Measurements from ENCODE around the gene GPS1. TPM values are rescaled to one million over a fixed set of nuclear protein-coding genes. Genes with fewer than 3 reads are reported as not detected.

GPS1 gene
- total and polyA plus RNA-seq, 2 experiments from 2014 or later, result 136 to 242 TPM

- H4K20me1 ChIP-seq (replicated peaks; ENCODE audit: insufficient read depth), result peaks cover 29% of the 10 kb centered on the region
- peaks cover 39% of the 10 kb centered on the region; the same call in 2 of the 3 replicates for H3K36me3 Mint-ChIP-seq (ENCODE audit: low read depth)
Measured at GRCh38 chr17:82095777-82096708, 44.3 kb downstream of the GPS1 start.

More at GRCh38 chr17:82095777-82096708, 44.3 kb downstream of the GPS1 start:
- Histone ChIP-seq H3K9me2 (ENCODE audit: insufficient read depth) (no peaks in the 10 kb centered on the region), H3K27ac (ENCODE audit: low read depth) (peak overlapping the region; percentile 59; the same call in 1 of the 2 replicates), H3F3A (replicated peaks; ENCODE audit: low read depth) (0 out of 2 replicates have a peak, but pooled peaks cover 17% of the 10 kb centered on the region), H3K4me1 (ENCODE audit: insufficient read depth) (peaks cover 27% of the 10 kb centered on the region), H3K4me2 (peak overlapping the region; percentile 91), H3K79me2 (replicated peaks; ENCODE audit: insufficient read depth) (peaks cover 53% of the 10 kb centered on the region), H2AFZ (no peak overlapping the region), H3K36me3 (ENCODE audit: insufficient read depth) (peaks cover 11% of the 10 kb centered on the region; the same call in 1 of the 2 replicates), H3K27me3 (ENCODE audit: insufficient read depth) (no peaks in the 10 kb centered on the region), H3K4me3 (peak overlapping the region; percentile 88)
- DNase-seq (ENCODE audit: low spot score), result no peak
- Mint-ChIP-seq H3K27me3 (ENCODE audit: insufficient read depth, low read depth, poor library complexity) (peaks cover 8% of the 10 kb centered on the region), H3K4me1 (peaks cover 10% of the 10 kb centered on the region), H3K4me3 (peak overlapping the region; percentile 73), H3K9me3 (no peaks in the 10 kb centered on the region), H3K27ac (peak overlapping the region; percentile 62; the same call in 1 of the 2 replicates)
- ATAC-seq, result no peak
- no peak for TF ChIP-seq EZH2 (IDR thresholded peaks at IDR 0.05; ENCODE audit: low read depth, unreplicated experiment)
- TF ChIP-seq JUNB (IDR thresholded peaks at IDR 0.05; ENCODE audit: unreplicated experiment), result no peak
- no peak for TF ChIP-seq STAT1 (IDR thresholded peaks at IDR 0.05; ENCODE audit: unreplicated experiment)
- no peak for TF ChIP-seq ZNF114 (CRISPR knock-in tag; IDR thresholded peaks at IDR 0.05)
- no peak for TF ChIP-seq EZH2phosphoT487 (IDR thresholded peaks at IDR 0.05; ENCODE audit: unreplicated experiment)
- no peak for TF ChIP-seq CTCF (conservative IDR thresholded peaks at IDR 0.05; ENCODE audit: low read depth in 2 of 2)
- TF ChIP-seq NANOG (IDR thresholded peaks at IDR 0.05; ENCODE audit: borderline replicate concordance), result no peak
- TF ChIP-seq, protein P1, sequence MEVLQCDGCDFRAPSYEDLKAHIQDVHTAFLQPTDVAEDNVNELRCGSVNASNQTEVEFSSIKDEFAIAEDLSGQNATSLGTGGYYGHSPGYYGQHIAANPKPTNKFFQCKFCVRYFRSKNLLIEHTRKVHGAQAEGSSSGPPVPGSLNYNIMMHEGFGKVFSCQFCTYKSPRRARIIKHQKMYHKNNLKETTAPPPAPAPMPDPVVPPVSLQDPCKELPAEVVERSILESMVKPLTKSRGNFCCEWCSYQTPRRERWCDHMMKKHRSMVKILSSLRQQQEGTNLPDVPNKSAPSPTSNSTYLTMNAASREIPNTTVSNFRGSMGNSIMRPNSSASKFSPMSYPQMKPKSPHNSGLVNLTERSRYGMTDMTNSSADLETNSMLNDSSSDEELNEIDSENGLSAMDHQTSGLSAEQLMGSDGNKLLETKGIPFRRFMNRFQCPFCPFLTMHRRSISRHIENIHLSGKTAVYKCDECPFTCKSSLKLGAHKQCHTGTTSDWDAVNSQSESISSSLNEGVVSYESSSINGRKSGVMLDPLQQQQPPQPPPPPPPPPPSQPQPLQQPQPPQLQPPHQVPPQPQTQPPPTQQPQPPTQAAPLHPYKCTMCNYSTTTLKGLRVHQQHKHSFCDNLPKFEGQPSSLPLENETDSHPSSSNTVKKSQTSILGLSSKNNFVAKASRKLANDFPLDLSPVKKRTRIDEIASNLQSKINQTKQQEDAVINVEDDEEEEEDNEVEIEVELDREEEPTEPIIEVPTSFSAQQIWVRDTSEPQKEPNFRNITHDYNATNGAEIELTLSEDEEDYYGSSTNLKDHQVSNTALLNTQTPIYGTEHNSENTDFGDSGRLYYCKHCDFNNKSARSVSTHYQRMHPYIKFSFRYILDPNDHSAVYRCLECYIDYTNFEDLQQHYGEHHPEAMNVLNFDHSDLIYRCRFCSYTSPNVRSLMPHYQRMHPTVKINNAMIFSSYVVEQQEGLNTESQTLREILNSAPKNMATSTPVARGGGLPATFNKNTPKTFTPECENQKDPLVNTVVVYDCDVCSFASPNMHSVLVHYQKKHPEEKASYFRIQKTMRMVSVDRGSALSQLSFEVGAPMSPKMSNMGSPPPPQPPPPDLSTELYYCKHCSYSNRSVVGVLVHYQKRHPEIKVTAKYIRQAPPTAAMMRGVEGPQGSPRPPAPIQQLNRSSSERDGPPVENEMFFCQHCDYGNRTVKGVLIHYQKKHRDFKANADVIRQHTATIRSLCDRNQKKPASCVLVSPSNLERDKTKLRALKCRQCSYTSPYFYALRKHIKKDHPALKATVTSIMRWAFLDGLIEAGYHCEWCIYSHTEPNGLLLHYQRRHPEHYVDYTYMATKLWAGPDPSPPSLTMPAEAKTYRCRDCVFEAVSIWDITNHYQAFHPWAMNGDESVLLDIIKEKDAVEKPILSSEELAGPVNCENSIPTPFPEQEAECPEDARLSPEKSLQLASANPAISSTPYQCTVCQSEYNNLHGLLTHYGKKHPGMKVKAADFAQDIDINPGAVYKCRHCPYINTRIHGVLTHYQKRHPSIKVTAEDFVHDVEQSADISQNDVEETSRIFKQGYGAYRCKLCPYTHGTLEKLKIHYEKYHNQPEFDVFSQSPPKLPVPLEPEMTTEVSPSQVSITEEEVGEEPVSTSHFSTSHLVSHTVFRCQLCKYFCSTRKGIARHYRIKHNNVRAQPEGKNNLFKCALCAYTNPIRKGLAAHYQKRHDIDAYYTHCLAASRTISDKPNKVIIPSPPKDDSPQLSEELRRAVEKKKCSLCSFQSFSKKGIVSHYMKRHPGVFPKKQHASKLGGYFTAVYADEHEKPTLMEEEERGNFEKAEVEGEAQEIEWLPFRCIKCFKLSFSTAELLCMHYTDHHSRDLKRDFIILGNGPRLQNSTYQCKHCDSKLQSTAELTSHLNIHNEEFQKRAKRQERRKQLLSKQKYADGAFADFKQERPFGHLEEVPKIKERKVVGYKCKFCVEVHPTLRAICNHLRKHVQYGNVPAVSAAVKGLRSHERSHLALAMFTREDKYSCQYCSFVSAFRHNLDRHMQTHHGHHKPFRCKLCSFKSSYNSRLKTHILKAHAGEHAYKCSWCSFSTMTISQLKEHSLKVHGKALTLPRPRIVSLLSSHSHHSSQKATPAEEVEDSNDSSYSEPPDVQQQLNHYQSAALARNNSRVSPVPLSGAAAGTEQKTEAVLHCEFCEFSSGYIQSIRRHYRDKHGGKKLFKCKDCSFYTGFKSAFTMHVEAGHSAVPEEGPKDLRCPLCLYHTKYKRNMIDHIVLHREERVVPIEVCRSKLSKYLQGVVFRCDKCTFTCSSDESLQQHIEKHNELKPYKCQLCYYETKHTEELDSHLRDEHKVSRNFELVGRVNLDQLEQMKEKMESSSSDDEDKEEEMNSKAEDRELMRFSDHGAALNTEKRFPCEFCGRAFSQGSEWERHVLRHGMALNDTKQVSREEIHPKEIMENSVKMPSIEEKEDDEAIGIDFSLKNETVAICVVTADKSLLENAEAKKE (CRISPR knock-in tag; IDR thresholded peaks at IDR 0.05), result no peak
